NCI-H146 treated with DMSO at 0.1 percent for 48 hours (cell line): ENCODE measurements around the gene HEMK1.

Source experiments
- DNase-seq: peaks from one replicate; lab custom pipeline; 2025; ENCODE audit not compliant: unreplicated experiment; lab: John Stamatoyannopoulos, UW

HEMK1 gene, protein sequence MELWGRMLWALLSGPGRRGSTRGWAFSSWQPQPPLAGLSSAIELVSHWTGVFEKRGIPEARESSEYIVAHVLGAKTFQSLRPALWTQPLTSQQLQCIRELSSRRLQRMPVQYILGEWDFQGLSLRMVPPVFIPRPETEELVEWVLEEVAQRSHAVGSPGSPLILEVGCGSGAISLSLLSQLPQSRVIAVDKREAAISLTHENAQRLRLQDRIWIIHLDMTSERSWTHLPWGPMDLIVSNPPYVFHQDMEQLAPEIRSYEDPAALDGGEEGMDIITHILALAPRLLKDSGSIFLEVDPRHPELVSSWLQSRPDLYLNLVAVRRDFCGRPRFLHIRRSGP

DNA sequence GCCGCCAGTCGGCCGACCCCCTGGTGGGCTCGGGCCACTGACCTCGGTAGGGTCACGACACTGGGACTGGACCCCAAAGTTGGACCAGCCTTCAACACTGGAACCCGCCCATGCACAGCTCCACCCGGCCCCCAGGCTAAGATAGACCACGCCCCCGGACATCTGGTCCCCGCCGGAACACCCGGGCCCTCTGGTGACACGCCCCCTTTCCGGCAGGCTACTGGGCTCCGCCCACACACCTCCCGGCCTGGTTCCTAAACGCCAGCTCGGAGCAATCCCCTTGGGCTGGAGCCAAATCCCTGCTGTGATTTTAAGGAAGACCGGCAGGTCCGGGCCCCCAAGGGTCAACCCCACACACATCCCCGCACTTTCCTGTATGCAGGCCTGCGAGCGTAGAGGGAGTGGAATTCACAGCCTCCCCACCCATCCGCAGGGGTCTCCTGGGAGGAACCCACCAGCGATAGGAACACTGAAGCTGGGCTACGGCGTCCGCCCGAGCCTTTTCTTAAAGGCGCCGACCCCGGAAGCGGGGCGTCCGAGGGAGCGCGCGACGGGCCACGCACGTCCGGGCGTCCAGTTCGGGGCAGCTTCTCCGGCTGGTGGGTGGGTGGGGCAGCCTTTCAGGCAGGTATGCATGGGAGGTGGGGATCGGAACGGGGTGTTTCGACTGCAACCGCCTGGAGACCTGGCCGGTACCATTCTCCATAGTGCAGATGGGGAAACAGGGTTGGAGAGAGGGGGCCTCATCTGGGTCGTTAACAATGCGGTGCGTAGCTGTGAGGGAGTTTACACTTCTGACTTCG is at the start of gene HEMK1:
Gene HEMK1 (plus strand): TSS at position 576 of the 803 bp plus-strand sequence. CDS start 1,583 bp downstream, outside the sequence.
- peak; percentile 71 for DNase-seq

- DNase-seq: no peak
Observed at GRCh38 chr3:50520849-50521248, 48.5 kb upstream of the HEMK1 start.

DNA sequence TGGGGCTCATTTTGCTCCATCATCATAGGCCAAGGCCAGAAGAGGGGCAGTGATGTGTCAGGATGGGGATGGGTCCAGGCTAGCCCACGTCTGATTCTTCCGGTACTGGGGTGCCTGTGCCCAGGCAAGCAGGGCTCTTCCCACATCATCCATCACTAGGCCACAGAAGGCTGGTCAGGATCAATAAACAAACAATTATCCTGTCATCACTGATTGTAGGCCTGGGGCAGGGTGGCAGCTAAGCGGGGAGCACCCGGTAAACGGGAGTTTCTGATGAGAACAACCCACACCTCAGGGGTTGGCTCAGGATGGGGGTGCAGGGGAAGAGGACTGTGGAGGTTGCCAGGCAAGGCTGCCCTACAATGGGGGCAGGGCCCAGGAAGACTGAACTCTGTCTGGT is 47.8 kb upstream of the HEMK1 start:
- DNase-seq: no peak

DNA sequence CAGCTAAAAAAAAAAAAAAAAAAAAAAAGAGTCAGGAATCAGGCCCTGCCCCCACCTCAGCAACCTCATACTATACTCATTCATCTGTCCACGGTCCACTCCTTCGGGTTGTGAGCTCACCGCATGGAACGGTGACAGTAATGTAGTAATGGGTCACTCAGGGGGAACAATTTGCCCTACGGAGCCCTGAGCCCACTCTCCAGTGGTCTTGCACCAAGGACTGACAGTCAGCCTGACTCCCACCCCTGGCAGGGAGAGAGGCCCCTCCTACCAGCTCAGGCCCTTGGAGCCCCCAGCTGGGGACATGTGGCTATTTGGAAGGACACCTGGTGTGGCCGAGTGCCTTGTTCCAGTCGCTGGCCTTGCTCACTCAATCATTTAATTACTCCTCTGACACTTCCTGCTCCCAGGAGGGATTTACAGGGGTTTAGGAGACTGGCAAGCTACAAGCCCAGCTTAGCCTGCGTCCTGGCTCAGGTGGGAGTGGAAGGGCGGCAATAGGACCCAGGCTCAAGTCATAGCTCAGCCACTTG is 46.0 kb upstream of the HEMK1 start:
- DNase-seq: peak; percentile 44

DNA sequence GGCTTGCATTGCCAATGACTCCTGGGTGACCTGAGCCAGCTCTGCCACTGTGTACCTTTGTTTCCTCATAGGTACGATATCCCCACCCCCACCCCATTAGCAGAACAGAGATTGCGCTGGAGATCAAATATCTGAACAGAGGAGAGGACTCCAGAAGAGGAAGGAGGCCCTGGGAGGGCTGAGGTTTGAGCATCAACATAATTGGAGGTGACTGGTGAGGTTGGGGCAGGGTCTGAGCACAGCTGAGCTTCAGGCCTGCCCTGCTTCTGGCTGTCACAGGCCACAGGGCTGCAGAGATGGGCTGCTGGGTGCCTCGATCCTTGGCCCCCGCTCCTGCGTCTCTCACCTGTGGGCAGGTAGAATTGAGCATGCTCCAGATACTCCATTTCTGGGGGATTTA is 44.6 kb upstream of the HEMK1 start:
- DNase-seq: no peak

DNA sequence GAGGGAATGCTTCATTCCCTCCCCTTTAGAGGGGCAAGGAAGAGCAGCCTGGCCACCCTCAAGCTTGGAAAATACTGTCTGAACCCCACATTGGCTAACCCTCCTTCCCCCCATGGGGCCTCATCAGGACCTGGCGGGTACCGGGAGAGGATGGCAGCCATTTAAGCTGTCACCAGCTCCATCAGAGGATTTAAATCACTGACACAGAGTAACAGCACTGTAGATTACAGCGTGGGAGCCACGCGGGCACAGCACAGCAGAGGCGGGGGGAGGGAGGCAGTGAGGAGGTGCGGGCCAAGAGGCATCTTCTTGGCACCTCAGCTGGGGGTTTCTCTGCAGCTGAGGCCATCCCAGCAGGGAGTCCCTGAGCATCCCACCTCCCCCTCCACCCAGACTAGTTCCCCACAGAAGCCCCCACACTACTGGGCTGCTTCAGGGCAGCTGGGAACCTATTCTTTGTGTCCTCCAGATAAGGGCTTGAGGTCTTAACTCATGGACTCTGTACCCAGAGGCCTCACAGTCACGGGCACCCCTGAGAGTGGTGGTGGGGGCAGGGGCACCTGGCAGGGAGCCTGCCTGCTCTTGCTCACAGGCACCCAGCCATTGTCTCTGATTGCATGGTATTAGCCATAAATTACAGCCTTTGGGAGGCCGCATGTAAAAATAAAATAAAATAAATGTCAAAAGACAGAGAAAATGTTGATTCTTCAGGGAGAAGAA is 44.0 kb upstream of the HEMK1 start:
- no peak for DNase-seq

- DNase-seq: no peak
Observed at GRCh38 chr3:50525987-50526386, 43.3 kb upstream of the HEMK1 start.

- DNase-seq: no peak
Observed at GRCh38 chr3:50530001-50530970, 39.0 kb upstream of the HEMK1 start.

- DNase-seq: no peak
Observed at GRCh38 chr3:50531201-50531600, 38.1 kb upstream of the HEMK1 start.

GRCh38 chr3:50532062-50532705 is 37.1 kb upstream of the HEMK1 start:
- no peak for DNase-seq

DNA sequence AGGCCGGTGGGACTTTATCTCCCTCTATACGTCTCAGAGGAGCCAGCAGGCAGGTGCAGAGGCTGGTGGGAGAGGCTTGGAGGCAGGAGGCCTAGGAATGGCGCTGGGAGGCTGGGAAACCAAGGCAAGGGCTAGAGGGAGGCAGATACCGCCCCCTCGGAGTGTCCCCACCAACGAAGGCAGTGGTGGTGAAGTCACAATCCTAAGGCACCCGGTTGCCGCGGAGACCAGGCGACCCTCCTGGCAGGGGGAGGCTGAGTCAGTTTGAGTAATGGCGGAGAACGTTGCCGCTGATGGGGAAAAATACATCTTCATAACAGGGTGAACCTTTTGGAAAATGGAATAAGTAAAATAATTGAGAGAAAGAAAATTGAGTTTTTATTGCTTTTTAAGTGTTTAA is 36.0 kb upstream of the HEMK1 start:
- no peak for DNase-seq

DNA sequence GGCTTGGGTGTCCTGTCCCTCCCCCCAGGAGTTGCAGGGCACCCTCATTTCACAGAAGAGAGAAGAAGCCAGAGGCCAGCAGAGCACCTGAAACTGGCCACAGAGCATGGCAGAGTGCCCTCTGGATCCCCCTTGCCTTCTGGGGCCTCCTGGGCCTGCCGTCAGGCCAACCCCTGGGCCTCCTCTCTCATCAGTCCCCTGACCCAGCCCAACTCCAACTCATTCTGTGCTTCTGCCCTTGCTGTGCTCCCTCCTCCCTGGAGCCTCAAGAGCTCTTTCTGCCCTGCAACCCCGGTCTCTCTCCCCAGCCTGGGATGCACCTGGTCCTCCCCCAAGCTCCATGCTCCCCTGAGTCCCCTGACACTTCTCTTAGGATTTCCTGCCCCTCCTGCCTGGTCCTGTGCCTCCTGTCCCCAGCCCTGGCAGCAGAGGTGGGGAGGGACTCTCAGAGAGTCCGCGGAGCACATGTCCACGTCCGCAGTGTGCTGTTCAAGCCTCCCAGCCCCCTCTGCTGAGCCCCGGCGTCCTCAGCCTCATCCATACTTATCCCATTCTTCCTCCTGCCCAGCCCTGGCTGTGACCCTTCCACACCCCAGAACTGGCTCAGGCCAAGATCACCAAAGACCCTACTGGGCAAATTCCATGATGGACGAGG is 35.4 kb upstream of the HEMK1 start:
- DNase-seq: no peak

GRCh38 chr3:50534681-50535330 is 34.5 kb upstream of the HEMK1 start:
- DNase-seq: no peak

GRCh38 chr3:50536471-50537180 is 32.7 kb upstream of the HEMK1 start:
- no peak for DNase-seq

GRCh38 chr3:50537421-50538129 is 31.7 kb upstream of the HEMK1 start:
- no peak for DNase-seq

- no peak for DNase-seq
Observed at GRCh38 chr3:50539356-50540286, 29.7 kb upstream of the HEMK1 start.
